Cardiac muscle cell (in vitro differentiated cells and primary cell): ENCODE measurements around the gene GAL3ST3. TPM values are rescaled to one million over a fixed set of nuclear protein-coding genes. Genes with fewer than 3 reads are reported as not detected.
A peak's percentile ranks its signal among the peaks of the same experiment; 100 is the strongest.

Experiments used
- DNase-seq, 2 donors: peaks; one replicate each; pipeline versions ENCODE4 v3.0.0 to v3.0.0-alpha.2; 2010 to 2017; ENCODE audit warnings: low read depth in 1 of 2, low spot score in 1 of 2
- H3K27ac ChIP-seq: fragments of 200-600 bp; sonication (generic); 2 replicates; pipeline ENCODE4 v1.5.1; 2016
- H3K27me3 ChIP-seq: fragments of 200-600 bp; sonication (generic); 2 replicates; pipeline ENCODE4 v1.6.0; 2016; ENCODE audit warnings: control low read depth
- H3K36me3 ChIP-seq: fragments of 200-600 bp; sonication (generic); 2 replicates; pipeline ENCODE4 v1.5.1; 2016; ENCODE audit warnings: control low read depth
- H3K4me1 ChIP-seq: fragments of 200-600 bp; sonication (generic); 2 replicates; pipeline ENCODE4 v1.8.1; 2017; ENCODE audit warnings: low read depth, mild to moderate bottlenecking, mixed run types
- H3K4me3 ChIP-seq: fragments of 200-600 bp; sonication (generic); 2 replicates; pipeline ENCODE4 v1.5.1; 2016; ENCODE audit warnings: mild to moderate bottlenecking
- H3K9me3 ChIP-seq: fragments of 200-600 bp; sonication (generic); 2 replicates; pipeline ENCODE4 v1.5.1; 2017; ENCODE audit warnings: low read depth, mild to moderate bottlenecking, control low read depth
- CTCF ChIP-seq: IDR thresholded peaks from 2 replicates; pipeline ENCODE4 v1.5.1; 2012; ENCODE audit warnings: low read depth, mild to moderate bottlenecking, low read length
- polyA plus RNA-seq: library from polyadenylated mRNA; unstranded; fragments of >200 nt; fragmentation: Nextera tagmentation; extraction: Ambion mirVana; gene quantifications from 2 replicates; pipeline ENCODE4 v1.2.1, GENCODE V29; 2016
- total RNA-seq: library from RNA; depleted of rRNA; stranded (reverse); fragments of >200 nt; gene quantifications from 2 replicates; pipeline ENCODE4 v1.2.3, GENCODE V29; 2016

The GAL3ST3 gene
- total and polyA plus RNA-seq, 2 experiments from 2014 or later = 22.3 to 25.5 TPM

GRCh38 chr11:66052664-66052982 is 3.7 kb upstream of the GAL3ST3 start:
- Histone ChIP-seq H3K4me3 (peak overlapping the region; percentile 85), H3K36me3 (peaks cover 27% of the 10 kb centered on the region), H3K4me1 (peaks cover 26% of the 10 kb centered on the region), H3K9me3 (no peaks in the 10 kb centered on the region), H3K27ac (peak overlapping the region; percentile 55), H3K27me3 (no peaks in the 10 kb centered on the region)
- no peak for DNase-seq
- TF ChIP-seq CTCF = no peak

- Histone ChIP-seq H3K27ac (peak within 1 kb of the TSS; percentile 92), H3K4me3 (peak within 1 kb of the TSS; percentile 85), H3K27me3 (no peaks in the 10 kb centered on the region), H3K4me1 (peaks cover 26% of the 10 kb centered on the region), H3K36me3 (peaks cover 22% of the 10 kb centered on the region), H3K9me3 (no peaks in the 10 kb centered on the region)
- DNase-seq = peak; percentile 98 to 99
- TF ChIP-seq CTCF = no peak
Measured at GRCh38 chr11:66051766-66052663, 3.1 kb upstream of the GAL3ST3 start, which contains the start of gene SF3B2. TSS of gene SF3B2 (plus strand) at chr11:66052364. CDS start at chr11:66052385, 21 bp downstream.

- H3K27me3 ChIP-seq = no peaks in the 10 kb centered on the region
- DNase-seq = no peak
- H3K36me3 ChIP-seq = peaks cover 16% of the 10 kb centered on the region
- no peaks in the 10 kb centered on the region for H3K9me3 ChIP-seq
- no peak for TF ChIP-seq CTCF
- peaks cover 26% of the 10 kb centered on the region for H3K4me1 ChIP-seq
- peak overlapping the region; percentile 32 for H3K4me3 ChIP-seq
- H3K27ac ChIP-seq = peak overlapping the region; percentile 92
Measured at GRCh38 chr11:66051371-66051765, 2.4 kb upstream of the GAL3ST3 start.

- Histone ChIP-seq H3K27me3 (no peaks in the 10 kb centered on the region), H3K4me3 (no peak overlapping the region), H3K36me3 (peaks cover 12% of the 10 kb centered on the region), H3K4me1 (peaks cover 26% of the 10 kb centered on the region), H3K9me3 (no peaks in the 10 kb centered on the region), H3K27ac (peak overlapping the region; percentile 92)
- TF ChIP-seq CTCF = no peak
- DNase-seq = no peak
Measured at GRCh38 chr11:66050581-66051231, 1.7 kb upstream of the GAL3ST3 start.

GRCh38 chr11:66047541-66048365 is 1.2 kb downstream of the GAL3ST3 start:
- H3K27me3 ChIP-seq = no peaks in the 10 kb centered on the region
- H3K36me3 ChIP-seq = no peaks in the 10 kb centered on the region
- H3K9me3 ChIP-seq = no peaks in the 10 kb centered on the region
- DNase-seq = no peak
- peaks cover 19% of the 10 kb centered on the region for H3K4me1 ChIP-seq
- no peak overlapping the region for H3K27ac ChIP-seq
- no peak for TF ChIP-seq CTCF
- H3K4me3 ChIP-seq = no peak overlapping the region
